HG03196 (cell line): ENCODE data around the gene TMEFF1.

Experiments used
- ATAC-seq: cut with Tn5 transposase; IDR thresholded peaks from one replicate; pipeline ENCODE4 v1.9.1; 2021; ENCODE audit not compliant: unreplicated experiment

The TMEFF1 gene

DNA sequence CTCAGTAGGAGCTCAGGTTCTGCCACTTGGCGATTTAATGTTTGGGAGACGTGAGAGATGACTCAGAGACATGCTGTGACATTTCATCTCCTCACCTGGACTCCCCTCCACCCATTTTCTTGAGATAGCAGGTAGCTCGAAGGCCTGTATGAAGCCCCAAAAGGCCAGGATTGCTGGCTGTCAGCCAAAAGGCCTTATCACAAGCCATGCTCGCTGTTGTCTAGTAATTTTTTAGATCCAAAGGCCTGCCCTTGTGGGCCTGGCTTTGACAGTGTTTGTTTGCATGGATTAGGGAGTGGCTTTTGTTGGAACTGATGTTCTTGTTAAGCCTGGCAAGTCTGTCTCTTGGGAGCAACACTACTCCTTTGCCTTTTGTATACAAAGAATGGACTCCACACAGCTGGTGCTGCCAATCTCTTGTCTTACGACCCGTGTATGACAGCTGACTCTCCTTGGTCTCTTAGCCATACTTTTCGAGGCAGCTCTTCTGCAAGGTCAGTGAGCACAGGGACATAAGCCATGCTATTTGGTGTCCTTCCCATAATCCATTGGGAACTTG is 127.7 kb downstream of the TMEFF1 start:
- ATAC-seq: no peak

DNA sequence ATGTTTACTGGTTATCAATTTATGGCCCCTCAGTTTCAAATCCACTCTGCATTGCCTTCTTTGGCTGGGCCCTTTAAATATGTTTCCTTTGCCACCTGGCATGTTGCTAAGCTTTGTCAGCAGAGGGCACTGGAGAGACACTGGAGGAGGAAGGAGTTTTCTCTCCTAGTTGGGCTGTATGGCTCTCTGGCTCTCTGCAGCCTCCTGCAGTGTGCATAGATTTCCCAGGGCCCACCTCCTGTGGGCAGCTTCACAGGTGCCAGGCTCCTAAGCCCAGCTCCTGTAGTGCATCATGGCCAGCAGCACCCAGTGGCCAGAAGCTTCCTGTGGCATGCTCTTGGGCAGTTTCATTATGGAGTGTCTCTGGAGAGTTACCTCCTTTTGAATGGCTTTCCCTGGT is 128.3 kb downstream of the TMEFF1 start:
- ATAC-seq: peak; percentile 59

DNA sequence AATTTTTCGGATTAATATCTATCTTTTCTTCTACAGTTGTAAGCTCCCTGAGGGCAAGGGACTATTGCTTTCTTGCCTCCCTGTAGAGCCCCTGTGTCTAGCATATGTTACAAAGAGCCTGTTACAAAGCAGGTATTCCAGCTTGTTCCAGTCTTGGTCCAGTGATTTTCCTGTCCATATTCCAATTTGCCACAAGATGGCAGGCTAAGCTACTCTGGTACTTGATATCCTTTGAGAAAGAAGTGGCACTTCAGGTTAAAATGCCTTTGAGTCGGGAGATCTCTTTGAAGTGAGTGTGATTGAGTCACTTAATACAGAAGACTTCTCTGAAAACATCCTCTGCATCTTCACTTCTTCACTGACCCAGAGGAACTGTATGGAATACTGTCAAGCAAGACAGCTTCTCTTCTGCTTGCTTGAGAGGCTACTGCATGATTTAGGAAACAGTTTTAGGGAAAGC is 129.4 kb downstream of the TMEFF1 start:
- no peak for ATAC-seq

DNA sequence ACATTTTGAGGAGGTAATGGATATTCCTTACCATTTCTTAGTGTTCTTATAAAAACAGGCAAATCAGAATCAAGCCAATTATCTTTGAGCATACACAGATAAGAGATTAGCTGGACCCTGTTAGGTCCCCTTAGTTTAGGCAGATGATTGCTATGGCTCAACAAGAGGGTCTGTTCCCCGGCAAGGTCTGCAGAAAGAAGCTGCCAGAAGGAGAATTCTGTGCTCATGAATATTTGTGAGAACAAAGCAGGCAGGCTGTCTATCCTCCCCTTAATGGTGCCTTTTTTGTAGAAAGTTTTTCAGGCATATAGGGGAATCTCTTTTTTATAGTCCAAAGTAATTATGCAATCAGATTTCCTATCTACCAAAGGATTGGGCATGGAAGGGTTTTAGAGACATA is 132.5 kb downstream of the TMEFF1 start:
- no peak for ATAC-seq

- ATAC-seq: no peak
These were observed 146.2 kb downstream of the TMEFF1 start for GRCh38 chr9:100619194-100619593.

GRCh38 chr9:100619665-100620064 is 146.7 kb downstream of the TMEFF1 start:
- no peak for ATAC-seq

- ATAC-seq: no peak
These were observed 151.0 kb downstream of the TMEFF1 start for GRCh38 chr9:100623969-100624368.

GRCh38 chr9:100626949-100627348 is 154.0 kb downstream of the TMEFF1 start:
- no peak for ATAC-seq
